HS-27A (cell line): ENCODE data around the gene SLCO4A1.
"Not testable (repeated sequence)": the region's sequence is repeated elsewhere in the genome, so short reads cannot be mapped to it uniquely, and the experiment has no call there.

ENCODE experiments used
- DNase-seq: peaks from one replicate; pipeline ENCODE4 v3.0.0-alpha.2; 2012; ENCODE audit warnings: low read depth, missing footprints

SLCO4A1 gene

GRCh38 chr20:62666736-62667529, 24.6 kb downstream of the SLCO4A1 start:
- no peak for DNase-seq

GRCh38 chr20:62667530-62668440, 25.5 kb downstream of the SLCO4A1 start:
- no peak for DNase-seq

- peak; percentile 33 for DNase-seq
These were observed 26.2 kb downstream of the SLCO4A1 start for GRCh38 chr20:62668441-62669027.

DNA sequence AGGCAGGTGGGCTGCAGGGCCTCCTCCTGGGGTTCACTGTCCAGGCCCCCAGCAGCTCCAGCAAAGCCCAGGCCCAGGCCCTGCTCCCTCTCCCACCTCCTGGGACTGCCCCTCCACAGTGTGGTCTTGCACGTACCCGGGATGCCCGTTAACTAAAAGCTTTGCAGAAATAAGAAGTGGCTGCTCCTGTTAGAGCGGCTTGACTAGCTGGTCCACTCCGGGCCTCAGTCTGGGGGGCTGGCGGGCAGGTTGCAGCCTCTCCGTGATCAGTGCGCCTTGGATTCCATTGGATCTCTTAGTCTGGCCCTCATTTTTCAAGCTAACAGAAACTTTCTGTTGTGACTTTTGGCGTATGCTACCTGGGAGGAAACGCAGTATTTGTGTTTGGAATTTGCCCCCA, 26.9 kb downstream of the SLCO4A1 start:
- DNase-seq = no peak

DNA sequence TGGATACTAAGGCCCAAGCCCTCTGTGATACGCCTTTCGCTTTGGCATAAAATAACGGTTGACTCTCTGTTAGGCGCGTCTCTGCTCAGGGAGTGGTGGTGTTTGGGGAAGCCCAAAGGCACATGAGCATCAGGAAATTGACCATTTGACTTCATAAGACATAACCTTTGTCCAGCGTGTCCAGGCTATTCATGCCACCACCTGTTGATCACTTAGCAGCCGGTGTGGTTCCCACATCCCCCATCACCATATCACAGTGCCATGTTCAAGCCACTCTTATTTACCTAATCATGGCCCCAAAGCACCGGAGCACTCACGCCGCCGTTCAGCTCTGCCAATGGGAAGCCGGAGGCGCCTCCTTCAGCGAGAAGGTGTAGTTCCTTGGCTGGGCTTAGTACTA, 27.9 kb downstream of the SLCO4A1 start:
- no peak for DNase-seq

- DNase-seq = no peak
These were observed 28.7 kb downstream of the SLCO4A1 start for GRCh38 chr20:62670998-62671397.

- no peak for DNase-seq
These were observed 29.5 kb downstream of the SLCO4A1 start for GRCh38 chr20:62671765-62672164.

GRCh38 chr20:62674370-62674769, 32.1 kb downstream of the SLCO4A1 start:
- no peak for DNase-seq

DNA sequence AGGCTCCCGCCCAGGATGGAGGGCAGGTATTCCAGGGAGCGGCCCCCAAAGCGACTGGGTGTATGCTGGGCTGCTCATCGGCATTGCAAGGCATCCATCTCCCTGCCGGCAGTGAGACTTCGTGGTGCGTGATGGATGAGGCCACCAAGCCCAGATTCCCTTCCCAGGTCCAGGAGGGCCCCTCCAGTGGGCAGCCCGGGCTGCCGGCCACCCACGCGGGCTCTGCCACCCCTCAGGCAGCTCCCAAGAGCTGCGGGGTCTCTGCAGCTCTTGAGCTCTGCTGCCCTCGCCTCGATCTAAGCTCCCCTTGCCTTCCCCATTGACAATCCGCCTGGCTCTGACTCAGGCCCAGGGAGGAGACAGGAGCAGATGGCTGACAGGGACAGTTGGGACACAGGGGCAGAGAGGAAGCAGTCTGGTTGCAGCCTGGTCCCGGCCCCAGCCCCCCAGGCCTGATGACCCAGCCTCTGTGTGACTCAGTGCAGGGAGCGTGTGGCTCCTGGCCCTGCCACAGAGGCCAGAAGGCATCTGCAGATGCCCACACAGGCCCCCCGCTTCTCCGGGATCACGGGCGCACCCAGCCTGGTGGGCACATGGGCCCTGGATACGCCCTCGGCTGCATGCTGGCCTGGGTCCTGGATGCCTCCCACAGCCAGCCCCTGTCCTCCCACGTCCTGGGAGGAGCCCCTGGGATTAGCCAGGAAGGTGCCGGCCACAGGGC, 33.0 kb downstream of the SLCO4A1 start:
- DNase-seq = no peak

- DNase-seq = no peak
These were observed 33.6 kb downstream of the SLCO4A1 start for GRCh38 chr20:62675877-62676260.

DNA sequence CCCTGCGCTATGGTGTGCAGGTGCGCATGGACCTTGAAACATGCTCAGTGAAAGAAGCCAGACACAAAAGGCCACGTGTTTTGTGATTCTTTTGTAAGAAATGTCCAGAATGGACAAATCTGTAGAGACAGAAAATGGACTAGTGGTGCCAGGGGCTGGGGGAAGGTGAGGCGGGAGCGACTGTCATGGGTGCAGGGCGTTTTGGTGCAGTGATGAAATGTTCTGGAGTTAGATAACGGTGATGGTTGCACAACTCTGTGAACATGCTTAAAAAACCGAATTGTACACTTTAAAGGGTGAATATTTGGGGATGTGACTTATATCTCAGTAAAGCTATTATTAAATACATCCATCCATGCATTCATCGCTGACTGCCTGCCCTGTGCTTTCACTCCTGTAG, 34.7 kb downstream of the SLCO4A1 start:
- no peak for DNase-seq

- no peak for DNase-seq
These were observed 35.4 kb downstream of the SLCO4A1 start for GRCh38 chr20:62677678-62678077.

- no peak for DNase-seq
These were observed 36.2 kb downstream of the SLCO4A1 start for GRCh38 chr20:62678553-62678952.

GRCh38 chr20:62679978-62680589, 37.8 kb downstream of the SLCO4A1 start:
- DNase-seq = no peak

- DNase-seq = no peak
These were observed 40.7 kb downstream of the SLCO4A1 start for GRCh38 chr20:62682912-62683517.

- DNase-seq = not testable (repeated sequence)
These were observed 41.5 kb downstream of the SLCO4A1 start for GRCh38 chr20:62683660-62684322.

- no peak for DNase-seq
These were observed 42.7 kb downstream of the SLCO4A1 start for GRCh38 chr20:62684981-62685380.

- no peak for DNase-seq
These were observed 43.7 kb downstream of the SLCO4A1 start for GRCh38 chr20:62685781-62686555.

- no peak for DNase-seq
These were observed 44.8 kb downstream of the SLCO4A1 start for GRCh38 chr20:62686869-62687830.
